ENCODE data around the gene CKAP2L.
"Not testable (repeated sequence)": the region's sequence is repeated elsewhere in the genome, so short reads cannot be mapped to it uniquely, and the experiment has no call there.

Gene CKAP2L

DNA sequence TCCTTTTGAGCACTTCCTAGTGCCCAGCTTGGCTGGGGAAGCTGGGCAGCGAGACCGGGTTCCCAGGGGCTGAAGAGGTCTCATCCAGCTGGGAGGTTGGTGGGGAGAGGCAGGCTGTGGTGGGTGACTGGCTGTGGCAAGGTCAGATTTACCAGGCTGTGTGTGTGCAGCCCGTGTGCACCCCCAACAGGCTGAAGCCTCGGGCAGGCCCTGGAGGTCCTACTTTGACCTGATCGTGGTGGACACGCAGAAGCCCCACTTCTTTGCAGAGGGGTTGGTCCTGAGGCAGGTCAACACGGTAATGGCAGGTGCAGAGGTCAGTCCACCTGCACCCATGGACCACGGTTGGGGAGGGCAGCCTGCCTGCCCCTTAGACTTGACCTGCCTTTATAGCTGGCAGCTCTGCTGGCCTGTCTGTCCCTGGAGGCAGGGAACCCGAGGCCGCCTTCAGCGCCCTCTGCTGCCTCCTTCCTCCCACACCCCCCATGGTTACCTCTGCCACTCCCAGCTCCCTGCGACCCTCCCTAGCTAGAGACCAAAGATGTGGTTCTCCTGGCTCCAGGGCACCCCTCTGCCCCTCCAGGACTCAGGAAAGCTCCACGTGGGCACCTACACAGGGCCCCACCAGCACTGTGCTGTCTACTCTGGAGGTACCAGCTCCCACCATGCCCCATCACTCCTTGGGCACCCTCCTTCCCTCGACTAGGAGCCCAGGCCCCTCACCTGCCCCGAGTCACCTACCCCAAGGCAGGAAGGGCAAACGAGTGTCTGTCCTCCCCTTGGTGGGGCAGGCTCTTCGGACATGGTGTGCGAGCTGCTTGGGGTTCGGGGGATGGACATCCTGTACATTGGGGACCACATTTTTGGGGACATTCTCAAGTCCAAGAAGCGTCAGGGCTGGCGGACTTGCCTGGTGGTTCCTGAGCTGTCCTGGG lies 39.6 kb downstream of the CKAP2L start:
- no peak for DNase-seq

DNA sequence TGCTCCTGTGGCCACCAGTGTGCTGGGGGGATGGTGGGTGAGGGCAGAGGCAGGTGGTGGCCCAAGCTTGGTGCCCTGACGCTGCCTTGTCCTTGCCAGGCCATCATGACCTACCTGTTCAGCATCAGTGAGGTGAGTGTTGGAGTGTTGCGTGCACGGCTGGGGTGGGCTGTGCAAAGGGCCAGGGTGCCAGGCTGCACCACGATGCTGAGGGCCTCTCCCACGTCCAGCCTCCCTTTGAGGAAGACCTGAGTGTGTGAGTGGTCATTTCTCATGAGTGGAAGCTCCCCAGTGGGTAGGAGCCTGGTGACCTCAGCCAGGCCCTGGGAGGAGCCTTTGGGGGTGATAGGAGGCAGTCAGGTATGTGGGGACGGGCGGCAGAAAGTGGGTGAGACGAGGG lies 40.4 kb downstream of the CKAP2L start:
- no peak for DNase-seq

DNA sequence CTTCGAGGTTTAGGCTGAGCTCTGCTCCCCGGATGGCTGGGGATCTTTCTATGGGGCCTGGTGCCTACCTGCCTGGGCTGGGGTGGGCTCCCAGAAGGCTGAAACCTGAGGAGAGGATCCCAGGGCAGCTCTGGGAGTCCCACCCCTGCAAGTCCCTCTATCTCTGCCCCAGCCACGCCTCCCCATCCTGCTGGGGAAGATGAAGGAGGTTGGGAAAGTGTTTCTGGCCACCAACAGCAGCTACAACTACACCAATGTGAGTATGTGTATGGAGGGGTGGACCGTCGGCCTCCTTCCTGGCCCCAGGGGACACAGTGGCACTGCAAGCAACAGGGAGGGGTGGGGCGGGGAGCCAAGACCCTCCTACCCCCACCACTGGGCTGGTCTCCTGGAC lies 40.9 kb downstream of the CKAP2L start:
- no peak for DNase-seq

DNA sequence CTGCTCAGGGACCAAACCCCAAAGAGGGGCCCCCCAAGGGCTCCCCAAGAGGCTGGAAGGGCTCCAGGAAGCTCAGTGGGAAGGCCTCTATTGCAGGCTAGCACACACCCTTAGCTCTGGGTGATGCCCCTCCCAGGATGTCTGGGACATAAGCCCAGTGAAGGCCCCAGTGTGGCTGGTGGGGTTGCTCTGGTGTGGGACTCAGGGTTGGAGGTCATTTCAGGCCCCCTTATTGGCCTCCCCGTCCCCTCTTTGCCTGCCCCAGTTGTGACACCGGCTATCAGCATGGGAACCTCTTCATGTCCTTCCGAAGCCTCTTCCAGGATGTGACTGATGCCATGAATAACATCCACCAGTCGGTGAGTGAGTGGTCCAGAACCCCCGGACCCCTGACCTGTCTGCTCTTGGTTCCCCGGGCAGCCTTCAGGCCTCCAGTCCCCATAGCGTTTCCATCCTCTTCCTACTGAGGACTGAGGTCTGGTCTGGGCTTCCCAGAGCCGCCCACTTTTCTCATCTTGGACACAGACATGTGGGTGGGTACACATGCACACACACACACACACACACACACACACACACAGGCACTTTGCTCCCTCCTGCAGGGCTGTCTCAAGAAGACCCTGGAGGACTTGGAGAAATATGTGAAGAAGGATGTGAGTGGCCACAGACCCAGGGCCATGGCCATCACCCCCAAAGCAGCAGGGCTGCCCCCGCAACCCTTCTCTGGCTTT lies 41.4 kb downstream of the CKAP2L start:
- no peak for DNase-seq

DNA sequence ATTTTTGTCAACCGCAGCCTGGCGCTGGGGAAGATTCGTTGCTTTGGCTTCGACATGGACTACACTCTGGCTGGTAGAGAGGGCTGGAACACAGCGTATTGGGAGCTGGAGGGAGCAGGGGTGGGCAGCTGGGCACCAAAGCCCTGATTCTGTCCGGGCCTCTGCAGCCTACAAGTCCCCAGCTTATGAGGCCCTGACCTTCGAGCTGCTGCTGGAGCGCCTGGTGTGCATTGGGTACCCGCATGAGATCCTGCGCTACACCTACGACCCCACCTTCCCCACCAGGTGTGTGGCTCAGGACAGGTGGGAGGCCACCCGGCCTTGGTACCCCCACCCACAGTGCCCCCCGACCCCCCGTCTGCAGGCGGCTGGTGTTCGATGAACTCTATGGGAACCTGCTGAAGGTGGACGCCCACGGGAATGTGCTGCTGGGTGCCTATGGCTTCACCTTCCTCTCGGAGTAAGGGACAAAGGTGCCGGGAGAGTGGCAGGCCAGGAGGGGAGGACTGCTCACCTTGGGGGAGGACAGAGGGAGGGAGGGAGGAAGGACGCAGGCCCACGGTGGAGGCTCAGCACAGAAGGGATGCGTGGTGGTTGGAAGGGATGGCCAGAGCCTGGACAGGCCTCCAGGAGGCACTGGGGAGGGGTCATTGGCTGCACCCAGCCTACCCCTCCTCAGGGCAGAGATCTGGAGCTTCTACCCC lies 42.4 kb downstream of the CKAP2L start:
- DNase-seq, result no peak

DNA sequence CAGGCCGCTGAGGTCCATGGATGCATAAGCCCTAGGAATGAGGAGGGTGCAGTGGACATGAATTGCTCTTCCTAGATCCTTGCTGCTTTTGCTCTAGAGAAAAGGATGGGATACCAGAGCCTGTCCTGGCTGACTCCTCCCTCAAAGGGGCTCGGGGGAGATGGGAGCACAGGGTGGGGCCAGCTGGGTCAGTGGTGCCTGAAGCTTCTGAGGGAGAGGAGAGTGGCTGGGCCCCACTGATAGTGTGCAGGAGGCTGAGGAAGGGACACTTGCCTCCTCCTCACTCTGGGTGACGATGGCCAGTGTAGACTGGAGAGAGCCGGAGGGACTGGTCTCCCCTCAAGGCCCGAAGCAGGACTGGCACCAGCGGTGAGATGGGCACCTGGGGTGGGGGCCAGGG lies 43.6 kb downstream of the CKAP2L start, which contains the start of gene NT5DC4:
Gene NT5DC4 (plus strand): TSS at position 236 of the 400 bp plus-strand sequence. CDS start 60 bp downstream, at position 296.
- DNase-seq, result no peak

DNA sequence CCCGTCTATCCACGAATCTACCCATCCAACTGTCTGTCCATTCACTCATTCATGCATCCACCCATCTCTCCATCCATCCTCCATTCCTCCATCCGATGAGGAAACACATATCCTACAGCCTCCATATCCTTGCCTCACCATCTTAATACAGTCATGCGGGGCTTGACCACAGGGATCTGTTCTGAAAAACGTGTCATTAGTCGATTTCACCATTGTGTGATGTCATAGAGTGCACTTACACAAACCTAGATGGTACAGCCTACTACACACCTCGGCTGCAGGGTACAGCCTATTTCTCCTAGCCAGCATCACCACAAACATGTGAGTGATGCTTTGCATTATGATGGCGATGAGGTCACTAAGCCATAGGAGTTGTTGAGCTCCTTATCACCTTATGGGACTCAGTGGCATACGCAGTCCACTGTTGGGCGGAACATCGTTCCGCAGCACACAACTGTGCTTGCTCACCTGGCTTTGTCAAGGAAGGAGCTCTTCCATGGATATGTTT lies 45.5 kb downstream of the CKAP2L start:
- DNase-seq, result no peak

DNA sequence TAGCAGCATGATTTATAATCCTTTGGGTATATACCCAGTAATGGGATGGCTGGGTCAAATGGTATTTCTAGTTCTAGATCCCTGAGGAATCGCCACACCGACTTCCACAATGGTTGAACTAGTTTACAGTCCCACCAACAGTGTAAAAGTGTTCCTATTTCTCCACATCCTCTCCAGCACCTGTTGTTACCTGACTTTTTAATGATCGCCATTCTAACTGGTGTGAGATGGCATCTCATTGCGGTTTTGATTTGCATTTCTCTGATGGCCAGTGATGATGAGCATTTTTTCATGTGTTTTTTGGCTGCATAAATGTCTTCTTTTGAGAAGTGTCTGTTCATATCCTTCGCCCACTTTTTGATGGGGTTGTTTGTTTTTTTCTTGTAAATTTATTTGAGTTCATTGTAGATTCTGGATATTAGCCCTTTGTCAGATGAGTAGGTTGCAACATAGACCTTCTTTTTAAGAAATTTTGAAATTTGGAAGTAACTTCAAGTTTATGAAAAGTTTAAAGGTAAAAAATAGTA lies 47.5 kb downstream of the CKAP2L start:
- not testable (repeated sequence) for DNase-seq

DNA sequence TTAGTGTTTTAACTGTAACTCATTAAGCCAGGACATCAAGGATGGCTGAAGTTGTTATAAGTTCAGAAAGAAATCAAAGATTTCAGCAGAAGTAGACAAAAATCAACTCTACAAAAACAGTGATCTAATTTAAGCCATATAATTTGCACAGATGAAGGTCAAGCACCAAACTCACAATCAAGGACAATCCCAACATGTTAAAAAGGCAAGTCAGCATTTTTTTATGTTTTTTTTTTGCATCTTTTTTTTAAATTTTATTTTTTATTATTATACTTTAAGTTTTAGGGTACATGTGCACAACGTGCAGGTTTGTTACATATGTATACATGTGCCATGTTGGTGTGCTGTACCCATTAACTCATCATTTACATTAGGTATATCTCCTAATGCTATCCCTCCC lies 48.3 kb downstream of the CKAP2L start:
- not testable (repeated sequence) for DNase-seq

DNA sequence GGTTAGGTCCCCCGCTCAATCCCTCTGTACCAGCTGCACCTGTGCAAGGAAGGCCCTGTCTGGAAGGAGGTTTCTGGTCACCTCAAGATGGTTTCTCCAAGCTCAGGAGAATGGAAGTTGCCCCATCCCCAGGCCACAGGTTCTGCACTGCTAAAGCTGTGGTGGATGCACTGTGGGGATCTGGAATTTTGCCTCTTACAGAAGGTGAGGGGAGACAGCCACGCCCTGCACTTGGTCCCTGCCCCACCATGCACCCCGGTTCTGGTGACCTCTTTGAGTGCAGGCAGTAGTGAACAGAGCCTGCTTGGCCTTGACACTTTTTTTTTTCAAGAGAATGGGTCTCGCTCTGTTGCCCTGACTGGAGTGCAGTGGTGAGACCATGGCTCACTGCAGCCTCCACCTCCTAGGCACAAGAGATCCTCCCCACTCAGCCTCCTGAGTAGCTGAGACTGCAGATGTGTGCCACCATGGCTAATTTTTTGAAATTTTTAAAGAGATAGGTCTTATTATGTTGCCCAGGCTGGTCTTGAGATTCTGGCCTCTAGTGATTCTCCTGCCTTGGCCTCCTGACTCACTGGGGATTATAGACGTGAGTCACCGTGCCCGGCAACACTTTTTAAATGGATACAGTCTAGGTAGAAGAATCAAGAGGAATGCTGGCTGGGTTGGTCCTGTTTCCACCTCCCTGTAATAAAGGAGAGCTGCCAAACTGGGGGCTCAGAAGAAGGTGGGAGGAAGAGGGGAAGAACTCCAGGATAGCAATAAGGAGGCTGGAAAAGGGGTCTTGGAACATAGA lies 49.4 kb downstream of the CKAP2L start:
- no peak for DNase-seq

DNA sequence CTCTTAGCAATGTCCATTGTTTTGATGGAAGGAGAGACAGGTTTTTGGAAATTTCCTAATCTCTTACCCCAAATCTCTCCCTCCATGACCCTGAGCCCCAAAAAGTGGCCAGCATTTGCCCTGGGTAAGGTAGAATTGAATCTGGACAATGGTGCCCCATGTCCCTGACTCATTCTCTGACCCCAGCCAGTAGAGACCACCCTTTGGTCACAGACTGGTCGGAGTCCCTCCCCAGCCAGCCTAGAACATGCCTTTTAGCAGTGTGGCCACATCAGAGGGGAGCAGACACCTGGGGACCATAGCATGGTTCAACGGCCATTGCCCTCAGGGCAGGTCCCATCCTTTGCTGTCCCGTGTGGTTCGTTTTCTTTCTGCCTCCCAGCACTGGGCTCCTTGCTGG lies 50.1 kb downstream of the CKAP2L start:
- no peak for DNase-seq

DNA sequence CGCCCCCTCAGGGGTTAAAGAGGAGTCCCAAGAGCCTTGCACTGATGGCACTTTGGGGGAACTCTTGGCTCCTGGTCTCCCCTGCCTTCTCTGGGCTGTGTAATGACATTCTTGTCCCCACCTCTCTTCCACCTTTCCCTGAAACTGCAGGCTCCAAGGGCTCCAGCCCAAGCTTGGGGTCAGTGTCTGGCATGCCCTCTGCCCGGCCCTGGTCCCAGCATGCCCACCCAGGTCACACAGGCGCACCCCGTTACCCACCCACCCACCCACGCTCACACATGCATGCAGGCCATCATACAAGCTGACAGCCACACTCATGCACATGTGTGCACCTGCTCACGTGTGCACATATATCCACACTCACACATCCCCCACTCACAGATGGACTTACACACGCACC lies 50.5 kb downstream of the CKAP2L start:
- no peak for DNase-seq

DNA sequence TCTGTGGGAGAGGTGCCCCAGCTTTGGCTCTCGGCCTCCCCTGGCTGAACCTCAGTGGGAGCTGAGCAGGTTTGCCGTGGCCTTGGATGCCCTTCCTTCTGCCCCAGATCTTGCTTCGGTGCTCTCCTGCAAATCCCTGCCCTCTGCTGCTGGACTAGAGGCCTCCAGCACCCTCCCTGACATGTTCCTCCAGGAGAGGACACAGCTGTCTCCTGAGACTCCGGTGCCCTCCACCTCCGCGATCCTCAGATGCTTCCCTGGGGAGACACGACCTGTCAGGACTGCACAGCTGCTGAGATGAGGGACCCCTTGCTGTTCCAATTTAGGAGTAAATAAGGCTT lies 50.9 kb downstream of the CKAP2L start:
- DNase-seq, result no peak

DNA sequence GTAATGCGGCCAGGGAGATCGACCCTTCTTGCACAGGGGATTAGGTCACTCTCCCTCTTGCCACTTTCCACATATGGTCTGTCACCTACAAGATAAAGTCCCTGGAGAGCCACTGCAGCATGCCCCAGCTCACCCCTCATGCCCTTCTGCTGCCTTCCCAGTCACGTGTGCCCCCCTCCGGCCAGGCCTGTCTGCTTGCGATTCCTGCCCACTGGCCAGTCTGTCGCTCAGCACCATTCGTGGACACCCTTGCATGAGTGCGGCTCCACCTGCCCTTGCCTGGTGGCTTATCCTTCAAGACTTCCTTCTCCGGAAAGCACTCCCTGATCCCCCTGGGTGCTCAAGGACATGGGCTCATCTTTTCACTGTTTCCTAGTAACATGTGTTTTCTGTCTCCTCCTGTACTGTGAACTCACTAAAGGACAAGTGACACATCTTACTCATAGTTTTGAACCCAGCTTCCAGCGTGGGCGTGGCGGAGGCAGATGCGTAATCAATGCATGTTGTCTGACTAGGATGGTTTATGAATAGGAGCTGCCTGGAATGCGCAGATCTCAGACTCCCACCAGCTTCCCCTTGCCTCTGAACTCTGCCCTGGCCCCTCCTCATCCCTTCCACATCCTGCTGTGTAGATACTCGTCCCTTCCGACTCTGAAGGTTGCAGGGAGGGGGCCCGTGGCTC lies 51.4 kb downstream of the CKAP2L start:
- no peak for DNase-seq

DNA sequence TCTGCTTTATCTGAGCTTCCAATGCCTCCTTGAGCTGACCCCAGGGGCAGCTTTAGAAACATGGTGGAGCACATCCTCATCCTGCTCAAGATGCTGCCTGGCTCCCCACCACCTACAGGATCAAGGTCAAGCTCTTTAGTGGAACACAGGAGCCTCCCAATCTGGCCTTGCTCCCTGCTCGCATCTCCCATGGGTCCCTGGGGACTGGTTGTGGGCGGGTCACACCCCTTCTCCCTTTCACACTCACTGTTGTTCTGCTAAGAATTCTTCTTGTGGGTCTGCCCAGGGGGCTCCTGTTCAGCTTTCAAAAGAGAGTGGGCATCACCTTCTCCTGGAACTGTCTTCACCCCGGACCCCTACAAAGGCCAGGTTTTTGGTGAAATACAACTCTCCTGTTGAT lies 51.9 kb downstream of the CKAP2L start:
- no peak for DNase-seq

DNA sequence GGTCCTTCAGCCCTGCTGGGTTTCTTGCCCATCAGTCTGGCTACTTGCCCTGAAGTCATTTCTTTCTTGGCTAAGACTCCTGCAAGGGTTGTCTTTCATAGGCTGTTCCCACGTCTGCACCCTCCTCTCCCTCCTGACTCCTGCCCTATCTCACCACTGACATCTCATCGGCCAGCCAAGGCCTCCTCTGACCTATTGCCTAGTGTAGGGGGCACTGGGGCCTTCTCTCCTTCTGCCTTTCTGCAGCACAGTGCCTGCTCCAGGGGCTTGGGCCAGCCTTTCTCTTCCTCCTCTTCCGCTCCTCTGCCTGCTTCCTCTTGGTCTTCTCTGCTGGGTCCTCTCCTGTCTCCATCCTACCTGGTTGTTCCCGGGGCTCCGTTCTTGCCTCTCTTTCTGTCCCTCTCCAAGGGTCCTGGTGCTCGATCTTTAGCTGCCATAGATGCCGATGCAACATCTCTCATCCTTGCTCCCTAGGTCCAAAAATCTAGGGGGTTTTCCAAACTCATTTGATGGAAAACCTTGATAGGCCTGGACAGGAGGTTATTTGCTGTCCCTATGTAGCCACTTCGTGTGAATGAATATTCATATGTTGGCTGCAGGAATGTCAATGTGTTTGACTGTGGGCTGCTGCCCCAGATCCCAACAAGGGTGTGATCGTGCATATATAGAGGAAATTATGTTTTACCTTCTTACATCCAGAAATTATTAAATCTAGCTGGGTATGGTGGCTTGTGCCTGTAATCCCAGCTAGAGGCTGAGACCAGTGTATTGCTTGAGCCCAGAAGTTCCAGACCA lies 53.3 kb downstream of the CKAP2L start:
- DNase-seq, result no peak

DNA sequence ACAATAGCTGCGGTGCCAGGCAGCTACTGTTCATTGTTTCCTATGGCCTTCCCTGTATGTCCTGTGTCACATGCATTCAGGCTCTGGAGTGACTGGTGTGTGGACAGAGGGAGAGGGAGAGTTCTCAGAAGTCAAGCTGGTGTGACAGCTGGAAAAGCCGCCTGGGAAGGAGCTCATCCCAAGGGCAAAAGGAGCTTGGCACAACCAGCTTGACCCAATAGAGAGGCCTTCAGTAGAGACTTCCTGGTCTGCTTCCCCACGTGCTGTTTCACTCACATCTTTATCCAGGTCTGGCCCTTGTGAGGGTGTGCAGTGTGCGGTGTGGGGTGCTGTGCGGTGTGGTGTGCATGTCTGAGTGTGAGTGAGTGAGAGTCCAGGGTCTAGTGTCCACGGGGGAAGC lies 54.7 kb downstream of the CKAP2L start:
- DNase-seq, result no peak

DNA sequence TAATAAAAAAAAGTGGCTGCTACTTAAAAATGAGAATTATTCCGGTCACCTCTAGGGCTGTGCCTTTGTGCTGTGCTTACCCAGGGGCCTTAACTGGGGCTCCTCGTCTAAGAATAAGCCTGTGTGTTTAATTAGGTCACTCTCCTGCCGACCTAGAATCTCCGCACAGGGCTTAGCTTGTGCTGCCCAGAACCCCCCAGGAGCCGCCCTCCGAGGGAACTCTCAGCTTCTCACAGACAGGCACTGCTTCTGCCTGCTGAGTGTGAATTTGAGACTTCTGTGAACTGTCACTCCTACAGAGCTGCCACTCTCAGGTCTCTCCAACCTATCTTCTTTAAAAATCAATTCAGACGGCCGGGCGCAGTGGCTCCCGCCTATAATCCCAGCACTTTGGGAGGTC lies 55.4 kb downstream of the CKAP2L start:
- no peak for DNase-seq

DNA sequence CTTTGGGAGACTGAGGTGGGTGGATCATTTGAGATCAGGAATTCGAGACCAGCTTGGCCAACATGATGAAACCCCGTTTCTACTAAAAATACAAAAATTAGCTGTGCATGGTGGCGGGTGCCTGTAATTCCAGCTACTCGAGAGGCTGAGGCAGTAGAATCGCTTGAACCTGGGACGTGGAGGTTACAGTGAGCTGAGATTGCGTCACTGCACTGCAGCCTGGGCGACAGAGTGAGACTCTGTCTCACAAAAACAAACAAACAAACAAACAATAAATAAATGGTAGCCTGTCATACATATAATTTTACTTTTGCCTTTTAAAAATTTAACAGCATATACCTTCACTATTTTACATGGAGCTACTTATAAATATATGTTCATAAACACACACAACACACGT lies 57.5 kb downstream of the CKAP2L start:
- DNase-seq, result not testable (repeated sequence)

DNA sequence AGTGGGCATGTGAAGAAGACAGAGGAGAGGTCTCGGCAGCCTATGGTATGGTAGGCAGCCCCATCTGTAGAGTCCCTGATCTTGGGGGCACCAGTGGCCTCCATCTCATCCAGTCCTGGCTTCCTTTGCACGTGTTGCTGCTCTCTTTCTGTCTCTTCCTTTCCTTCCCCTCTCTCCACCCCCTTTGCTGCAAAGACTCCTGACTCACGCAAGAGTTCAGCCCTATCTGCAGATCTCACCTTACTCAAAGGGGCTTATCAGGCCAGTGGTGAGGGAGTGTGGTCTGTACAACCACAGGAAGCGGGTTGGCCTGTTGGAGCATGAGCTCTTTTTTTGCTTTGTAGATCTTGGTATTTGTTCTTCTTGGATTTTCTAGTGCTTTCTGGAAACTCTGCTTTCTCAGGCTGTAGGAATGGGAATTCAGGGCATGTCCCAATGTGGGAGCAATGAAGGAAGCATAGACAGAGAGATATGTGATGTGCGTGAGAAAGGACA lies 58.2 kb downstream of the CKAP2L start:
- DNase-seq, result no peak

DNA sequence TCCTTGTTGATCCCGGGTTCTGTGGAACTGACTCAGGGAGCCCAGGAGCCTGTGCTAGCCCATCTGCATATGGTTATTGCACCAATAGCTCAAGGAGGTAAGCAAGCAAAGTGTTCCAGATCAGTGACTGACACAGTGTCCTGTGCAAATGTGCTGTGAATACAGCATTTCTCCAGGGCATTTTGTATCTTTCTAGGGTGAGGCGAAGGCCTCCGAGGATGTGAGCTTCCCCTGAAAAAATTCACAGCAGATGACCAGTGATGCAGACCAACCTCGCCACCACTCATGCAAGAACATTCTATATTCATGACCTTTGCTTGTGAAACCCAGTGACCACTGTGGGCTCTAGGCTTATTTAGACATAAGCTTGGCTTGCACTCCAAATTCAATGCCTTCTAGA lies 58.8 kb downstream of the CKAP2L start:
- DNase-seq, result no peak
